ENCODE results near the gene RTKN2.

RTKN2 gene

DNA sequence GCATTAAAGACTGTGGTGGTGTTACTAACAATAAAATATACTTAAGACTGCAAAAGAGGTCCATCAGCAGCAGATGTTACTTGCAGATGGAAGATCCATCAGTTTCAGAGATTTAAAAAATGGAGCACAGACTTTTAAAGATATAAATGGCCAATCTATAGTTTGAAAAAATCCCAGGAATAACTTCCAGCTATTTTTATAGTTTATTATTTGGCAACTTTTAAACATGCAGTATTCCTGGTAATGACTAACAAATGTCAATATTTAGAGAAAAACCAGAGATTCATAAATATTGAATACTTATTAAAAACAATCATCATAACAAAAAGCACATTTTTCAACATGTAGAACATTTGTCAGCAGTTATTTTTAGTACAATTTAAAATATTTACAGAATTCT, 30.7 kb downstream of the RTKN2 start:
- TF ChIP-seq BACH2 (CRISPR knock-in tag; IDR thresholded peaks at IDR 0.05; ENCODE audit: borderline replicate concordance) (no peak), RARB (CRISPR knock-in tag; IDR thresholded peaks at IDR 0.05) (no peak), ARNTL (CRISPR knock-in tag; IDR thresholded peaks at IDR 0.05; ENCODE audit: borderline replicate concordance, low read depth) (no peak), ZFP30 (CRISPR knock-in tag; IDR thresholded peaks at IDR 0.05) (no peak), ZNF565 (CRISPR knock-in tag; conservative IDR thresholded peaks at IDR 0.05; ENCODE audit: low read depth) (no peak), ZNF70 (CRISPR knock-in tag; IDR thresholded peaks at IDR 0.05) (no peak), ZNF8 (CRISPR knock-in tag; IDR thresholded peaks at IDR 0.05) (no peak), SNAI2 (CRISPR knock-in tag; IDR thresholded peaks at IDR 0.05) (no peak), ESRRG (CRISPR knock-in tag; IDR thresholded peaks at IDR 0.05) (no peak), GLIS3 (CRISPR knock-in tag; IDR thresholded peaks at IDR 0.05) (no peak)
- TF ChIP-seq, protein P1, sequence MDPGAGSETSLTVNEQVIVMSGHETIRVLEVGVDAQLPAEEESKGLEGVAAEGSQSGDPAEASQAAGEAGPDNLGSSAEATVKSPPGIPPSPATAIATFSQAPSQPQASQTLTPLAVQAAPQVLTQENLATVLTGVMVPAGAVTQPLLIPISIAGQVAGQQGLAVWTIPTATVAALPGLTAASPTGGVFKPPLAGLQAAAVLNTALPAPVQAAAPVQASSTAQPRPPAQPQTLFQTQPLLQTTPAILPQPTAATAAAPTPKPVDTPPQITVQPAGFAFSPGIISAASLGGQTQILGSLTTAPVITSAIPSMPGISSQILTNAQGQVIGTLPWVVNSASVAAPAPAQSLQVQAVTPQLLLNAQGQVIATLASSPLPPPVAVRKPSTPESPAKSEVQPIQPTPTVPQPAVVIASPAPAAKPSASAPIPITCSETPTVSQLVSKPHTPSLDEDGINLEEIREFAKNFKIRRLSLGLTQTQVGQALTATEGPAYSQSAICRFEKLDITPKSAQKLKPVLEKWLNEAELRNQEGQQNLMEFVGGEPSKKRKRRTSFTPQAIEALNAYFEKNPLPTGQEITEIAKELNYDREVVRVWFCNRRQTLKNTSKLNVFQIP (CRISPR knock-in tag; IDR thresholded peaks at IDR 0.05; ENCODE audit: borderline replicate concordance, low read depth): no peak
- TF ChIP-seq, protein P2, sequence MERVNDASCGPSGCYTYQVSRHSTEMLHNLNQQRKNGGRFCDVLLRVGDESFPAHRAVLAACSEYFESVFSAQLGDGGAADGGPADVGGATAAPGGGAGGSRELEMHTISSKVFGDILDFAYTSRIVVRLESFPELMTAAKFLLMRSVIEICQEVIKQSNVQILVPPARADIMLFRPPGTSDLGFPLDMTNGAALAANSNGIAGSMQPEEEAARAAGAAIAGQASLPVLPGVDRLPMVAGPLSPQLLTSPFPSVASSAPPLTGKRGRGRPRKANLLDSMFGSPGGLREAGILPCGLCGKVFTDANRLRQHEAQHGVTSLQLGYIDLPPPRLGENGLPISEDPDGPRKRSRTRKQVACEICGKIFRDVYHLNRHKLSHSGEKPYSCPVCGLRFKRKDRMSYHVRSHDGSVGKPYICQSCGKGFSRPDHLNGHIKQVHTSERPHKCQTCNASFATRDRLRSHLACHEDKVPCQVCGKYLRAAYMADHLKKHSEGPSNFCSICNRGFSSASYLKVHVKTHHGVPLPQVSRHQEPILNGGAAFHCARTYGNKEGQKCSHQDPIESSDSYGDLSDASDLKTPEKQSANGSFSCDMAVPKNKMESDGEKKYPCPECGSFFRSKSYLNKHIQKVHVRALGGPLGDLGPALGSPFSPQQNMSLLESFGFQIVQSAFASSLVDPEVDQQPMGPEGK (CRISPR knock-in tag; IDR thresholded peaks at IDR 0.05; ENCODE audit: borderline replicate concordance): no peak
- TF ChIP-seq, protein P3, sequence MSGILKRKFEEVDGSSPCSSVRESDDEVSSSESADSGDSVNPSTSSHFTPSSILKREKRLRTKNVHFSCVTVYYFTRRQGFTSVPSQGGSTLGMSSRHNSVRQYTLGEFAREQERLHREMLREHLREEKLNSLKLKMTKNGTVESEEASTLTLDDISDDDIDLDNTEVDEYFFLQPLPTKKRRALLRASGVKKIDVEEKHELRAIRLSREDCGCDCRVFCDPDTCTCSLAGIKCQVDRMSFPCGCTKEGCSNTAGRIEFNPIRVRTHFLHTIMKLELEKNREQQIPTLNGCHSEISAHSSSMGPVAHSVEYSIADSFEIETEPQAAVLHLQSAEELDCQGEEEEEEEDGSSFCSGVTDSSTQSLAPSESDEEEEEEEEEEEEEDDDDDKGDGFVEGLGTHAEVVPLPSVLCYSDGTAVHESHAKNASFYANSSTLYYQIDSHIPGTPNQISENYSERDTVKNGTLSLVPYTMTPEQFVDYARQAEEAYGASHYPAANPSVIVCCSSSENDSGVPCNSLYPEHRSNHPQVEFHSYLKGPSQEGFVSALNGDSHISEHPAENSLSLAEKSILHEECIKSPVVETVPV (CRISPR knock-in tag; IDR thresholded peaks at IDR 0.05): no peak
- TF ChIP-seq, protein P4, sequence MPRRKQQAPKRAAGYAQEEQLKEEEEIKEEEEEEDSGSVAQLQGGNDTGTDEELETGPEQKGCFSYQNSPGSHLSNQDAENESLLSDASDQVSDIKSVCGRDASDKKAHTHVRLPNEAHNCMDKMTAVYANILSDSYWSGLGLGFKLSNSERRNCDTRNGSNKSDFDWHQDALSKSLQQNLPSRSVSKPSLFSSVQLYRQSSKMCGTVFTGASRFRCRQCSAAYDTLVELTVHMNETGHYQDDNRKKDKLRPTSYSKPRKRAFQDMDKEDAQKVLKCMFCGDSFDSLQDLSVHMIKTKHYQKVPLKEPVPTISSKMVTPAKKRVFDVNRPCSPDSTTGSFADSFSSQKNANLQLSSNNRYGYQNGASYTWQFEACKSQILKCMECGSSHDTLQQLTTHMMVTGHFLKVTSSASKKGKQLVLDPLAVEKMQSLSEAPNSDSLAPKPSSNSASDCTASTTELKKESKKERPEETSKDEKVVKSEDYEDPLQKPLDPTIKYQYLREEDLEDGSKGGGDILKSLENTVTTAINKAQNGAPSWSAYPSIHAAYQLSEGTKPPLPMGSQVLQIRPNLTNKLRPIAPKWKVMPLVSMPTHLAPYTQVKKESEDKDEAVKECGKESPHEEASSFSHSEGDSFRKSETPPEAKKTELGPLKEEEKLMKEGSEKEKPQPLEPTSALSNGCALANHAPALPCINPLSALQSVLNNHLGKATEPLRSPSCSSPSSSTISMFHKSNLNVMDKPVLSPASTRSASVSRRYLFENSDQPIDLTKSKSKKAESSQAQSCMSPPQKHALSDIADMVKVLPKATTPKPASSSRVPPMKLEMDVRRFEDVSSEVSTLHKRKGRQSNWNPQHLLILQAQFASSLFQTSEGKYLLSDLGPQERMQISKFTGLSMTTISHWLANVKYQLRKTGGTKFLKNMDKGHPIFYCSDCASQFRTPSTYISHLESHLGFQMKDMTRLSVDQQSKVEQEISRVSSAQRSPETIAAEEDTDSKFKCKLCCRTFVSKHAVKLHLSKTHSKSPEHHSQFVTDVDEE (CRISPR knock-in tag; IDR thresholded peaks at IDR 0.05): no peak
- ATAC-seq: no peak

DNA sequence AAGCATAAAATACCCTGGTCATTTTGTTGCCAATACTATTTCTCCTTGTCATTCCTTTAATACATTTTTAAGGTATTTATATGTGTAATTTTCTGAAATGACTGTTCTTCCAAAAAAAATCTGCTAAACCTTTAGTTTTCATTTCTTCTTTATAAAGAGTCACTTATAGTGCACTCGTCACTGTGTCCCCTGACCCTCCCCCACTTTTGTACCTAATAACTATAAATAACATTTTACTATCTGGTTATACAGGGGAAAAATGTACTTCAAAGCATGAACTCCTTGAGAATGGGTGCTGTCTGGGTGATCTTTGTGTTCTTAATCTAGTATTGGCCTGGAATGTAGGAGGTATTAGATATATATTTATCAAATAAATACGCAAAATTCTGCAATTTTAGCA, 31.1 kb downstream of the RTKN2 start:
- ATAC-seq: no peak

More for the DNA sequence above, 31.1 kb downstream of the RTKN2 start:
- TF ChIP-seq, protein P3 (CRISPR knock-in tag; IDR thresholded peaks at IDR 0.05): no peak
- TF ChIP-seq ISL1 (CRISPR knock-in tag; IDR thresholded peaks at IDR 0.05) (no peak), ESRRG (CRISPR knock-in tag; IDR thresholded peaks at IDR 0.05) (no peak), TOX (CRISPR knock-in tag; IDR thresholded peaks at IDR 0.05; ENCODE audit: borderline replicate concordance) (no peak), ZNF70 (CRISPR knock-in tag; IDR thresholded peaks at IDR 0.05) (no peak), RARB (CRISPR knock-in tag; IDR thresholded peaks at IDR 0.05) (no peak), ZC3H10 (CRISPR knock-in tag; IDR thresholded peaks at IDR 0.05) (no peak), PPARA (CRISPR knock-in tag; IDR thresholded peaks at IDR 0.05; ENCODE audit: borderline replicate concordance) (no peak), BACH2 (CRISPR knock-in tag; IDR thresholded peaks at IDR 0.05; ENCODE audit: borderline replicate concordance) (no peak), ZFP30 (CRISPR knock-in tag; IDR thresholded peaks at IDR 0.05) (no peak), SNAI2 (CRISPR knock-in tag; IDR thresholded peaks at IDR 0.05) (no peak), ARNTL (CRISPR knock-in tag; IDR thresholded peaks at IDR 0.05; ENCODE audit: borderline replicate concordance, low read depth) (no peak), GLIS3 (CRISPR knock-in tag; IDR thresholded peaks at IDR 0.05) (no peak), ZFP3 (CRISPR knock-in tag; IDR thresholded peaks at IDR 0.05) (no peak), TCF4 (CRISPR knock-in tag; IDR thresholded peaks at IDR 0.05; ENCODE audit: borderline replicate concordance) (no peak), ZNF565 (CRISPR knock-in tag; conservative IDR thresholded peaks at IDR 0.05; ENCODE audit: low read depth) (no peak)
- TF ChIP-seq, protein P1 (CRISPR knock-in tag; IDR thresholded peaks at IDR 0.05; ENCODE audit: borderline replicate concordance, low read depth): no peak
- TF ChIP-seq, protein P4 (CRISPR knock-in tag; IDR thresholded peaks at IDR 0.05): no peak
